Right lung (tissue), 5 donors: Measurements from ENCODE around the gene PPP1R9A. TPM values are rescaled to one million over a fixed set of nuclear protein-coding genes. Genes with fewer than 3 reads are reported as not detected.

ENCODE experiments used
- DNase-seq, 2 donors: peaks; one replicate each; pipeline ENCODE4 v3.0.0-alpha.2; 2013
- polyA plus RNA-seq, 5 donors: library from polyadenylated mRNA; unstranded; fragments of 120-200 nt; gene quantifications; one replicate each; pipeline versions ENCODE4 v1.2.1 to v1.2.3, GENCODE V29; 2013; ENCODE audit warnings: inconsistent platforms in 1 of 5, low replicate concordance in 1 of 5; ENCODE audit not compliant: insufficient read length in 5 of 5, insufficient read depth in 1 of 5

The PPP1R9A gene
- polyA plus RNA-seq, 5 donors = 12.9 to 24.7 (median 21.9) TPM

DNA sequence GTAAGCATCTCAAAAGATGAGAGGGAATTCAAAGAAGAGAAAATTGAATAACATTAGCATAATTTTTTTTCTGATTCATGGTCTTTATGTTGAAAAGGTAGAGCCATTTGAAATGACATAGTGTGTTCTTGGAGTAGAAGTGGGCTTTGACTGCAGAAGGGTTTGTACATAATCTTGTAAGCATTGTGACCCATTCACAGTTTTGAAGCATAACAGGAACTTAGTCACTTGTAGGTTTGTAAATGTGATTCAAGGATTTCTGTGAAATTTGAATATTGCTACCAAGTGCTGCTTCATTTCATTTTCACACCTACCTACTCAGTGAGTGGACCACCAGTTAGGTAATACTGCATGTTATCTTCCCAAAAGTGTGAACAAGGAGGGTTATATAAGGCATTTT is 348.3 kb downstream of the PPP1R9A start:
- DNase-seq = no peak

DNA sequence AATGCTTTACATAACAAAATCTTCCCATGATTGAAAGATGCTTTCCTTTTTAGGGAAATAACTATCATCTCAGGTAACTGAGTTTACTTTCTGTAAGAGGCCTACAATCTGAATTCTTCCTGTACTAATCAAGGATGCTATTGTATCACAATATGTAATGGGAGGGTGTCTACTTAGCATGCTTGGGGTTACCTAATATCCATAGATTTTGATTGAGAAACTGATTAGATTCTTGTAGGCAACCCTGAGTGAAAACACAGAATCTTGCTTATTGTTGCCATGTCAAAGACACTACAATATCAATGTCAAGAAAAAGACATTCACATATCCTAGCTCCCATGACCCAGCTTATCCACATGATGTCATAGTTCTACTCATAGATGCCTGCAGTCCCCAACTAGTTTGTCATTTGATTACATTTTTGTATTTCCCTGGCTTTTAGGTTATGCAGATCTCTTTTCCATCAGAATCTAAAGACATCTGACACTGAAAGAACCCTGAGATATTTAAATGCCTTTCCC is 354.6 kb downstream of the PPP1R9A start:
- DNase-seq = no peak

DNA sequence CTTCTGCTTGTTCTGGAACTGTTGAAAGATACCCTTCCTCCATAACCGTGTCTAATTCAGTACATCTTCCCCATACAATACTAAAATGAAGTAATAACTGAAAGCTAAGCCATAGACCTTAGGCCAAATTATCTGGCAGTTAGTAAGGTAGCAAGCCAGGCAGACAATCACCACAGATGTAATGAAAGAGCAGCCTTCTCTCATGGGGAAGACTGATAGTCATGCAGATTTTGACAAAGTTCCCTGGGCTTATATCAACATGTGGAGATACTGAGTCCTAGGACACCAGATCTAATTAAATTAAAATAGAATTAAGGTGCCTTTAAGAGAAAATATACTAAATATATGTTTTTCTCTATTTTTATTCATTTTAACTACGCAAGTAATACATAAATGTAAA is 355.5 kb downstream of the PPP1R9A start:
- DNase-seq = no peak

DNA sequence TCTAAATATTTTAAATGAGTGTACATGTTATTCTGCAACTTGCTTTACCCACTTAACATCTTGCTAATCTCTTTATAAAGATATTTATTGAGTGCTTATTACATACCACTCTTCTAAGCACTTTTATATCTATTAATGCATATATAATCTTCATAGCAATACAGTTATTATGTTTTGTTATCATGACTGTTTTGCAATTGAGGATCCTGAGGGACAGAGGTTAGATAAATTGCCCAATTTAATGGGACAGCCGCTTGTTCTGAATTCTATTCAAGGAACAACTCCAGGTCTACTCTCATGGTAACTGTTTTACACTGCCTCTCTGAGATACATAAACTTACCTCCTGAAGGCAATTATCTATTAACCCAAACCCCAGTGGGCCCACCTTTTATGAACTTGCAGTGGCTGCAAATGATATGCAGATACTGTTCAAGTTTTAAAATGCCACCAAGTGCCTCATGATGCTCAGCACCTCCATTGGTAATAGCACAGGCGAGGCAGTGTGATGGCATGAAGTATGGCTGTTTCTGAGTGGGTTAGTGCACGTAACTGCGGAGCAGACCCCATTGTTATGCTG is 356.5 kb downstream of the PPP1R9A start:
- peak in 1 of 2 donors; percentile 44 for DNase-seq

DNA sequence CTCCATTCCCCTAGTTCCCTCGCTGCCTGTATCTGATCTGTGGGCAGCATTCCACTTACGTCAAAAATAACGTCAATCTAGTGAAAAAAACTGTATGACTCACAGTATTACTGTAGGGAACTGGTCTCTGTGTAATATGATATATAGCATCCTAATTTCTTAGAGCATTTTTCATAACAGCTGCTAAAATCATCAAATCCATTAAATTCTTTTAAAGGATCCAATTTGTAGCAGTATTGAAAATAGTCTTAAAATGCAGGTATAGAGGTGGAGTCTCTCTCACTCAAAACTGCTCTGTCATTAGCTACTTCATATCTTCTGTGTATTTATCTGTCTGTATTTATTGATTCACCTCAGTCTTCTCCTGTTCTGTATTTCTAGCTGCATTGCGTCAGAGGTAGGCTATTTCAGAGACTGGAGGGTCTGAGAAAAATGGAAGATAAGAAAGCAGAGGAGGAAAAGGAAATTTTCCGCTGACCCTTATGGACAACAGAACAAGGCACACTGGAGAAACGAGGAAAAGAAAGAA is 357.0 kb downstream of the PPP1R9A start:
- DNase-seq = no peak

DNA sequence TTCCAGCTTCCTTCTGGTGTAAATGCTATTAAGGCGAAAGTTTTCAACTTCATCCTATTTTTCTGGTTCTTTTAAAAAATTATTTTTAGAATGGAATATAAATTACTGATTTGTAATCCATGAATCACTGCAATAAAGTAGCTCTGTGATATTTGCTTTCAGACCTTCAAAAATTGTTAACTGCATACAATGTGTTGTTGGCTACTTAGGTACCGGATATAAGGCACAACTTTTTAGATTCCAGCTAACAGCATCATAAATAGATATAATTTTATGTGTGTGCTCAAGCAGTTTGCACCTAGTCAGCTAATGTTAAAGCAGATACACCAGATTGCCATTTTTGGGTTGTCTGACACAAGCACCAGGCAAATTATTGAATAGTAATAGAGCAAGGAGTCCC is 358.2 kb downstream of the PPP1R9A start:
- no peak for DNase-seq

DNA sequence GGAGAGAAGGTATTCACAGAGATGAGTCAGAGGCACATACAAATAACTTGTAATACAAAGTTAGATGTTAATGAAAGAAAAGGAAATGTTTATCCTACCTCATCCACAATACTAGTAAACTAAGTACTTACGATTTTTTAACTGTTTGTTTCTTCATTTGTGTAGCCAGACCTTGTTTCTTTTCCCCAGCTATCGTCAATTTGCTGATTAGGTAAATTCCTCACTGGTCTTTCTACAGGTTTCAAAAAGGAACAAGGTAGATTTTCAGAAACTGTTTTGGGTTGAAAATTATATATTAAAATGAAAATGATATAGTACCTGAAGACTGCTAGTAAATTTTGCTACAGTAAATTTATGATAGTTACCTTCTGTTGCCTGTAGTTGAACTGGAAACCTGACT is 360.4 kb downstream of the PPP1R9A start:
- DNase-seq = no peak

DNA sequence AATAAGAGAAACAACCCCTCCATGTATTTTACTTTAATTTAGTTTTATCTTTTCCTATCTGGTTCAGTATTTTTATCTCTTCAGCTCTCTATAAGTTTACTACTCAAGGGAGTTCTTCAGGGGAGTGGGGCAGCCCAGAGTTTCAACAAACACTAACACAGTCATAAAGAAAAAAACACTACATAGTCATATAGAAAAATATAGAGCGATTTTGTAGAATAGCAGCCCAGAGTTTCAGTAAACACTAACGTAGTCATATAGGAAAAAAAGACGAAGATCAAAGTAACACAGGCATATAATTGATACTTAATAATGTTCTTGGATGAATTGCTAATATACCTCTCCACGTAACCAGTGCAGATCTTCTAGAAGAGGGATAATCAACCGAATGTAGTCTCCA is 362.2 kb downstream of the PPP1R9A start:
- DNase-seq = no peak

DNA sequence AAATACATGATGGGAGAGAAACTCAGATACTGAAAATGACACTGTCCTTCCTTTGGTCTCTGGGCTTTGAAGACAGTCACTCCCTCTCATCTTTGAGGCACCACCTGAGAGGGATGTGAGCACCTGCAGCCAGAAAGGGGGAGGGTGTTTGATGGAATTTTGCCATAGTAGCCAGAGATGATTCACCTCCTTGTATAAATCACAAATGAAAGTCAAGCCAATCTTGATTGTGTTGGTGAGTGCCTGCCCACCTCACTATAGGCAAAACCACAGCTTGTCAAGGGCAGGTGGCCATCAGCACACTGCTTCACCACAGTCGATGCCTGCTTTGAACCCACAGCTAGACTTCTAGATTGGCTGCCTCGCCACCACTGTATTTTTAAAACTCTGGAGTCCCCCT is 368.7 kb downstream of the PPP1R9A start:
- no peak for DNase-seq

DNA sequence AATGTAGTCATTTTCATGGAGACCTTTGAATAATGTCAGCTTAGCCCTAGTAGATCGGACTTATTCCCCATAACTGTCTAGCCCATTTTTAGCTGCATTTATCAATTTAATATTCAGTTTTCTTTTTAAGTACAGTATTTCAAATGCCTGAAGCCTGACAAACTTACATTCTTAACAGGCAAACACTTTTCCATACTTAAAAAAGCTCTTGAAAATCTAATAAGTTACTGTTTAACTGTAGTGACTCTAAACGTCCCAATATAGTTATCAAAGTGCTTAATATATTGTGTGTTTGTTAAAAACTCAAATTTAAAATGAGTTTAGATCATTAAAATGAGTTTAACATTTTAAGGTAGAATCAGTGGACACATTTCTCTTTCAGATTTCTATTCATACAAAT is 372.0 kb downstream of the PPP1R9A start:
- DNase-seq = no peak

DNA sequence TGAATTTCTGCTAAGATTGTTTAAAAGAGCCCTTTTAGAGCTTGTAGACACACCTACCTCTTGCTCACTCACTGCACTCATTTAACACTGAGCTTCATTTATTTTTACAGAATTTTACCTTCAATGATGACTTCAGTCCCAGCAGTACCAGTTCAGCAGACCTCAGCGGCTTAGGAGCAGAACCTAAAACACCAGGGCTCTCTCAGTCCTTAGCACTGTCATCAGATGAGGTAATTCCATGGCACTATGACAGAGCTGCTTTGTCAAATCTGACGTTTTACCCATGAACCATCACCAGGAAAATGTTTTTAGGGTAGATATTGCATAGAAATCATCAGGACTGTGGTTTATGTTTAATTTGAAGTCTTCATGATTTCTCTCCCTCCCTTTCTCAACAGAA is 378.7 kb downstream of the PPP1R9A start:
- no peak for DNase-seq

DNA sequence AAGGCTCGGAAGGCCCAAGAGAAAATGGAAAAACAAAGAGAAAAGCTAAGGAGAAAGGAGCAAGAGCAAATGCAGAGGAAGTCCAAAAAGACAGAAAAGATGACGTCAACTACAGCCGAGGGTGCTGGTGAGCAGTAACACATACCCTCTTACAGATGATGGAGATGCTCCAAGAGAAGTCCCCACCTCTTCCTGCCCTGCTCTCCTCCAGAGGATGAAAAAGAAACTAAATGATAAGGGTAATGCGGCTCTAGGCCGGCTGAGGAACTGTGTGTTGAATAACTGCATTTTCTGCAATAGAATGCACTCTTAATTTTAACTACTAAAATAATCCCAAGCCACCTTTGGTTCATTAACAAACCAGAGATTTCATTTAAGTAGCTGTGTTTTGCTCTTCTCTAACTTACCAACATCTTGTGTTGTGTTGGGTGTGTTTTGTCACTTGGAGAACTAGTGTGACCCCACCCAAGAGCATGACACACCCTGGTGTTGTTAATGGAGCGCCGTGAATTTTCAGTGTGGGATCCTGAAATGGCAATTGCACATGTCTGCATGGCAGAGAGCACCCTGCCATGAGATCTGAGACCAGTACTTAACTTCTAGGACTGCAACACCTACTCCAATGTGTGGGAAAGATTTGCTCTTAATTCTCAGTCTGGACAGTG is 382.9 kb downstream of the PPP1R9A start:
- DNase-seq = no peak

DNA sequence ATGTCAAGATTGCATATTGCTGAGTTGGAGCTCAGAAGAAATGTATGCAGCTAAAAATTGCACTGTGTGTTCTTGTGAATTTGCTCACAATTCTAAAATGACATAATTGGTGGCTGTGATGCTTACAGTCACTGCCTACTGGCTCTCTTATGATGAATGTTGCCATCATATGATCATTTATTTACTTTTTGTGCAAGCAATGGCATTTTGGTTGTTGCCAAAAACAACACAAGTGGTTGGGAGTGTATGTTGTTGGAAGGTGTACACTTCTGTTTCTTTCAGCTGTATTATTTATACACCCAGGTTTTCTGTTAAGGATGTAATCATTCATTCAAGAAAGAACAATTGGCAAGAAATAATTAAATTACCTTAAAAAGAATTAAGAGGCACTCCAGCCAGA is 388.0 kb downstream of the PPP1R9A start:
- DNase-seq = no peak

DNA sequence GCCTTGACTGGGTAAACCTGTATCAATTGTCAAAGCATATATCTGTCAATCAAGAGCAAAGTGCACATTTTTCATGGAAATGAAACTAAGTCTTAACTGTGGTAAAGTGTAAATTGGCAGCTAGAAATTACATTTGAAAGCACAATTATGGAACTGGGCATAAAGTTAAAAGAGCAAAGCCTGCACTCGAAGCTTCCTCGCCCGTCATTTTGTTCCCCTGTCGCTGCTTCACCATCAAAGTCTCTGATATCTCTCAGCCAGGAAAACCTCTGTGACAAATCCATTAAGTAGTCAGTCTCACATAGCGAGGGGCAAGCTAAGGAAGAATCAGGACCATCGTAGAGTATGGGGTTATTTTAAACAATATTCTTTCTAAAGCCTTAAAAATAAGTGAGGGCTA is 389.1 kb downstream of the PPP1R9A start:
- no peak for DNase-seq

DNA sequence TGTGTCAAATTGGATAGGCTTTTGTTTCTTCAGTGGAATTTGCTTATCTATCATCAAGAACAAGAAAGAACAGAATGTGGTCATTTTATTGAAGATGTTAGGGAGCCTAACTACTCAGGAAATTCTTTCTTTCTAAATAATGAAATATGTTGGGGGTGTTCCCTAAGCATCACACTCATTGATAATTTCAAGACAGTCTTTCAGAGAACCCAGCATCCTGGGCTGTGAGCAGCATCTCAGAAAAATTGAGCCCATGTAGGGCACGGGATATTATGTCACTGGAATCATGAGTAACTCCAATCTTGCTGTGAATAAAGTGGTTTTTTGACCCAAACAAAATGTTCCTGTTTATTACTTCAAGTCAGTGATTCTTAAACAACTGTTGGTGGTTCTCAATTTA is 389.6 kb downstream of the PPP1R9A start:
- no peak for DNase-seq

DNA sequence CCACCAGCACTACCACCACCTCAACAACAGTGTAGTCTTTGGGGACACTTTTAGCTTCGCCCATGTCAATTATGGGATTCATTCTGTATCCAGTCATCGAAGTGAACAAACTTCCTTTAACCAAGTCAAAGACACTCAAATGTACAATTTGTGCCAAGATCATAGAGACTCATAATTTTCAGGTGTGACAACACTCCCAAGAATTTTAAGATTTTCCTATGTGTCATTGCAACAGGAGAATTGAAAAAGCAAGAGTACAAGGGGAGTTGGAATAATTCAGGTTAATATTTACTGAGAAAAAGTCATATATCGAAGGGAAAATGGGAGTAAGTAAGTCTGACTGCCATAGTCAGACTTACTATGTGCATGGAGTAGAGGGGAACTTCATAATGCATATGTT is 390.7 kb downstream of the PPP1R9A start:
- DNase-seq = no peak

DNA sequence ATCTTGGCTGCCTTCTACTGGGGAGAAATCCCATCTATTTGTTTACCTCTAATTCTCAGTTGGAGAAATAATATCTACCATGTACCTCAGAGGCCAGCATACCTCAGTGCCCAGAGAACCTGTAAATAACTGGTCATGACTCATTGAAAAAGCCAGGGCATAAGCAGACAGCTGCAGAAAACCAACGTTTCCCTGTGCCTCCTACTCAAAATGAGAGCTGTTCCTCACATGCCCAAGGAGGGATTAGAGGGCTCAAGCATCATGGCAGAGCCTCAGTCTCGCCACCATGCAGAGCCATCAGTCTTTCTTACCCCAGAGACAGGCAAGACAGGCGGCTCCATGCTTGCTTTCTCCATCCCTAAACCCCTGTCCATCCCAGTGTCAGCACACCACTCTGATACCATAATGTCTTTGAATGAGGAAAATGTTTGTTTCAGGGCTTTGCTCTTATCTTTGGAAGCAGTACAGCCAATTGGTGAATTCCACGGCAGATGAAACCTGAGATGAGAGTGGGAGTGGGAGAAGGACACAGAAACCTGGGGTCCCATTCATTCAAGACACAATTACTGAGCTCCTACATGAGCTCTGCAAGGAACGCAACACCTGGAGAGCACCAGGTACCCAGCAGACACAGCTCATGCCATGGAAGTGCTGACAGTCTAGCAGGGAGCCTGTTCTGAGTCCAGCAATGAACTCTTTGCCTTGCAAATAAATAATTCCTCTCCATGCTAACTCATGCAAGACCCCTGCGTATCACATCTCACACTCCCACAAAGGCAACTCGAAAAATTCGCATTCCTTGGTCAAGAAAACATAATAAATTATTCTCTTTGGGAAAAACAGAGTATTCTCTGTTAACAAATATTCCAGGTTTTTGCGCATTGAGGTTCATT is 395.9 kb downstream of the PPP1R9A start:
- no peak for DNase-seq

DNA sequence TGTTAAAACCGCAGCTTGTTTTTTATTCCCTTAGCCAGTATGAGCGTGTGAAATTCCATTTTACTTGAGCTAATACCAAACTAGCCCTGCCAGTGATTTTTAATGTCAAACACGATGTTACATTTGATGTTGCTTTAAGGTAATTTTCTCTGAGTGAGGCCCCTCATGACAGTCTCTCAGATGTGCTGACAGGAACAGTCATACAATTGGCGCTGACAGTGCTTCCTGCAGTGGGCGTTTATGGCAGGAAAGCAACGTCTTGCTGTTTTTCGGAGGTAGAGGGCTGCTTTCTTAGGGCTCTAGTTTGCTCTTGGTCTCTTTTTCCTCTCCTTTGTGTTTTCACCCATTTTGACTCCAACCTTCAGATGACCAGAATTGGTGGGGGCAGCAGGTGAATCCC is 397.6 kb downstream of the PPP1R9A start:
- no peak for DNase-seq

DNA sequence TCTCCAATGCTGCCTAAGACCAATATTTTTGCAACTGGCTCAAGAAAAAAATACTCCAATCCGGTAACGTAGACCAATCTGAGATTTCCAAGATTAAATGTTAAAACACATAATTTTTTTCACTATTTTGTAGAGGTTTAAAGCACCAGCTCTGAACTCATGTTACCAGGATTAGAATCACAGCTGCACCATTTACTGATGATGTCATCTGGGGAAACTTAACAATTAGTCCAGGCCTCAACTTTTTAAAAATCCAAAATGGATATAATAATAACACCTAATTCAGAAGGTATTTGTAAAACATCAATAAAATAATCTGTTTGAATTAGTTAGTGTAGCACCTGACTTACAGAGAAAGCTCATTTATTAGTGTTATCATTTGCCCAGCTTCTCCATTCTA is 402.6 kb downstream of the PPP1R9A start:
- DNase-seq = no peak

DNA sequence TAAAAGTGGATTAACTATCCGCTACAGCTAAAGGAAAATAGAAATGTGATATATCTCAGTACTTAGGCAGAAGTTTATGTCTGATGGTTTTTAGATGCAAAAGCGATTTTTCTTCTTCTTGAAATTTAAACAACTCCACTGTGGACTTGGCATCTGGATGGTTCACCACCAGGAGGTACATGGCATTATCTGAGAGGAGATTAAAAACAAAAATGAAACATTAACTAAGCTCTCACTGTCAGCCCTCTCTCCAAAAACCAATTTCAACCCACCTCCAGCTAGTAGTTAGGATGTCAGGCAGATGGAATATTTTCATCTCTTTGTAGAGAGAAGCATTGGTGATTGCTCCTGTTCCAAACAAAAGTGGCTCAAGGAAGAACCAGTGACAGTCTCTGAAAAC is 404.0 kb downstream of the PPP1R9A start:
- DNase-seq = no peak

DNA sequence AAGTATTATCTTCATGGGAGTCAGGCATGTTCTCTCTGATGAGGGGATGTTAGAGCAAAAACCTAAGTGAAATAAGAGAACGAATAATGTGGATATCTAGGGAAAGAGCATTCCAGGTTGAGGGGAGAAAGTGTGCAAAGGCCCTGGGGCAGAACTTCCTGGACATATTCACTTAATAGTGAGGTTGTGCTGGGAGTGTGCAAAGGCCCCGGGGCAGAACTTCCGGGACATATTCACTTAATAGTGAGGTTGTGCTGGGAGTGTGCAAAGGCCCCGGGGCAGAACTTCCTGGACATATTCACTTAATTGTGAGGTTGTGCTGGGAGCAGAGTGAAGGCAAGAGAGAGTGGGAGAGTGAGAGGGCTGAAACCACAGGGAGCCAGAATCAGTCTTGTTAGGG is 405.2 kb downstream of the PPP1R9A start:
- DNase-seq = no peak

DNA sequence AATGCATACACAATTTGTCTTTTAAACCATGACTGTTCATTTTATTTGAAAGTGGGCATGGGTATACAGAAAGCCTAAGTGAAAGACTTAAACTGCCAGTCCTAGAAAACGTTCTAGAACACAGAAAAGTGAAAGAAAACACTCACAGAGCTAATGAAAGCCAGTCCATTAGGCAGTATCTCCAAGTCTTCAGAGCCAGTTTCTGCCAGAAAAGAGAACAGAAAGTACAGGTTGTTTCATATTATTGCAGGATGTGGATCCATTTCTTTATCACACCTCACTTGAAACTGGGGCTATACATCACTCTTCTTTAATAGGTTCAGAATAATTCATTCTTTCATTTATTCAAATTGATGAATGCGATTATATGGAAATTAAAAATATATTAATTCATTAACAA is 409.2 kb downstream of the PPP1R9A start:
- no peak for DNase-seq

DNA sequence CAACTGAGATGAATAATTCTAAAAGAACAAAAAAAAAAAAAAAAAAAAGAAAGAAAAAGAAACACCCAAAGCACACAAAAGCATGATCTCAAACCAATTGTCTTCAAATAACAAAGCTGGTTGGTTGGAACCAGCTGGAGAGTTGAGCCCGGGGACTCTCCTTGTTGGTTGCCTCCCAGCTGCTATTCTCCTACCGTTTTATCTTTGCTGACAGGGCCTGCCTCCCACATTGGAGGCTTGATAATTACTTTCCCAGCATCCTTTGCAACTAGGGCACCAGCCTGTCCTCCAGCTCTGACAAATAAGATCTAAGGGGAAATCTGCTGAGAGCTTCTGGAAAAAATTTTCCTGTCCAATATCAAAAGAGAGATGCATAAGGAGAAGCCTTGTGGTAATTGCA is 410.2 kb downstream of the PPP1R9A start:
- no peak for DNase-seq
